Ishikawa (cell line): ENCODE measurements around the gene PPP1R13B.

Source experiments
- CEBPB ChIP-seq: IDR thresholded peaks from 2 replicates; pipeline ENCODE4 v1.6.1; 2012
- CREB1 ChIP-seq: IDR thresholded peaks from 2 replicates; pipeline ENCODE4 v1.6.1; 2012; ENCODE audit warnings: low read depth
- EGR1 ChIP-seq: IDR thresholded peaks from 2 replicates; pipeline ENCODE4 v1.6.1; 2012
- EP300 ChIP-seq: IDR thresholded peaks from 2 replicates; pipeline ENCODE4 v1.6.1; 2012; ENCODE audit warnings: borderline replicate concordance
- FOXM1 ChIP-seq: IDR thresholded peaks from 2 replicates; pipeline ENCODE4 v1.6.1; 2012; ENCODE audit warnings: low read depth, borderline replicate concordance
- MAX ChIP-seq: IDR thresholded peaks from 2 replicates; pipeline ENCODE4 v1.6.1; 2012
- NFIC ChIP-seq: IDR thresholded peaks from 2 replicates; pipeline ENCODE4 v1.6.1; 2012
- RAD21 ChIP-seq: IDR thresholded peaks from 2 replicates; pipeline ENCODE4 v1.6.1; 2012; ENCODE audit warnings: low read depth
- REST ChIP-seq: IDR thresholded peaks from 2 replicates; pipeline ENCODE4 v1.6.1; 2012; ENCODE audit warnings: low read depth, mild to moderate bottlenecking
- TAF1 ChIP-seq: IDR thresholded peaks from 2 replicates; pipeline ENCODE4 v1.6.1; 2012; ENCODE audit warnings: low read depth, mild to moderate bottlenecking
- TCF12 ChIP-seq: IDR thresholded peaks from 2 replicates; pipeline ENCODE4 v1.6.1; 2012; ENCODE audit warnings: low read depth
- TEAD4 ChIP-seq: IDR thresholded peaks from 2 replicates; pipeline ENCODE4 v1.6.1; 2012
- USF1 ChIP-seq: IDR thresholded peaks from 2 replicates; pipeline ENCODE4 v1.6.1; 2012
- YY1 ChIP-seq: IDR thresholded peaks from 2 replicates; pipeline ENCODE4 v1.6.1; 2012; ENCODE audit warnings: low read depth
- ZBTB7A ChIP-seq: IDR thresholded peaks from 2 replicates; pipeline ENCODE4 v1.6.1; 2012; ENCODE audit warnings: low read depth

Gene PPP1R13B

GRCh38 chr14:103839579-103839978, 7.8 kb downstream of the PPP1R13B start:
- TF ChIP-seq EGR1 = no peak
- TF ChIP-seq TEAD4 = no peak
- no peak for TF ChIP-seq YY1
- no peak for TF ChIP-seq NFIC
- no peak for TF ChIP-seq EP300
- TF ChIP-seq CREB1 = no peak
- no peak for TF ChIP-seq REST
- no peak for TF ChIP-seq RAD21
- no peak for TF ChIP-seq TAF1
- TF ChIP-seq TCF12 = no peak
- TF ChIP-seq ZBTB7A = no peak
- TF ChIP-seq CEBPB = no peak
- TF ChIP-seq MAX = no peak
- TF ChIP-seq USF1 = no peak
- TF ChIP-seq FOXM1 = no peak

GRCh38 chr14:103838117-103838516, 9.3 kb downstream of the PPP1R13B start:
- TF ChIP-seq ZBTB7A = no peak
- no peak for TF ChIP-seq REST
- TF ChIP-seq EGR1 = no peak
- no peak for TF ChIP-seq FOXM1
- no peak for TF ChIP-seq CEBPB
- TF ChIP-seq TAF1 = no peak
- TF ChIP-seq CREB1 = no peak
- TF ChIP-seq EP300 = no peak
- TF ChIP-seq USF1 = no peak
- TF ChIP-seq RAD21 = no peak
- TF ChIP-seq YY1 = no peak
- TF ChIP-seq TCF12 = no peak
- no peak for TF ChIP-seq TEAD4
- TF ChIP-seq NFIC = no peak
- no peak for TF ChIP-seq MAX

GRCh38 chr14:103836976-103837725, 10.2 kb downstream of the PPP1R13B start:
- TF ChIP-seq FOXM1 = no peak
- TF ChIP-seq EGR1 = no peak
- no peak for TF ChIP-seq CREB1
- TF ChIP-seq MAX = no peak
- TF ChIP-seq USF1 = no peak
- no peak for TF ChIP-seq TAF1
- TF ChIP-seq ZBTB7A = no peak
- no peak for TF ChIP-seq YY1
- TF ChIP-seq TCF12 = no peak
- no peak for TF ChIP-seq EP300
- TF ChIP-seq RAD21 = no peak
- no peak for TF ChIP-seq REST
- TF ChIP-seq CEBPB = no peak
- TF ChIP-seq TEAD4 = no peak
- TF ChIP-seq NFIC = no peak
